Sigmoid colon (tissue), 4 donors: ENCODE data around the gene ME3.

Experiments
- CTCF ChIP-seq, 4 experiments: fragments of 450-650 bp in 3 of 4; fragments of 200-600 bp in 1 of 4; IDR thresholded peaks; one replicate each; pipeline ENCODE4 v1.5.1; 2016 to 2019; ENCODE audit warnings: antibody characterized with exemption in 4 of 4, mild to moderate bottlenecking in 3 of 4, moderate library complexity in 2 of 4
- EP300 ChIP-seq, 4 donors: sonication (generic); formaldehyde crosslinking; IDR thresholded peaks; one replicate each; pipeline ENCODE4 v1.6.1; 2017; ENCODE audit warnings: antibody characterized with exemption in 4 of 4
- POLR2A ChIP-seq, 2 donors: fragments of 450-650 bp; IDR thresholded peaks; one replicate each; pipeline ENCODE4 v1.6.1; 2016; ENCODE audit warnings: antibody characterized with exemption in 2 of 2, mild to moderate bottlenecking in 2 of 2, moderate library complexity in 2 of 2
- POLR2AphosphoS5 ChIP-seq, 4 donors: sonication (generic); formaldehyde crosslinking; IDR thresholded peaks; one replicate each; pipeline ENCODE4 v1.6.1; 2017; ENCODE audit warnings: antibody characterized with exemption in 4 of 4

- TF ChIP-seq CTCF (IDR thresholded peaks at IDR 0.05), result no peak
- no peak for TF ChIP-seq POLR2A (IDR thresholded peaks at IDR 0.05)
- TF ChIP-seq EP300 (IDR thresholded peaks at IDR 0.05), result no peak
- TF ChIP-seq POLR2AphosphoS5 (IDR thresholded peaks at IDR 0.05), result no peak
These were observed 54.9 kb downstream of the ME3 start for GRCh38 chr11:86617502-86617901.
